ENCODE results near the gene CHST11.

DNA sequence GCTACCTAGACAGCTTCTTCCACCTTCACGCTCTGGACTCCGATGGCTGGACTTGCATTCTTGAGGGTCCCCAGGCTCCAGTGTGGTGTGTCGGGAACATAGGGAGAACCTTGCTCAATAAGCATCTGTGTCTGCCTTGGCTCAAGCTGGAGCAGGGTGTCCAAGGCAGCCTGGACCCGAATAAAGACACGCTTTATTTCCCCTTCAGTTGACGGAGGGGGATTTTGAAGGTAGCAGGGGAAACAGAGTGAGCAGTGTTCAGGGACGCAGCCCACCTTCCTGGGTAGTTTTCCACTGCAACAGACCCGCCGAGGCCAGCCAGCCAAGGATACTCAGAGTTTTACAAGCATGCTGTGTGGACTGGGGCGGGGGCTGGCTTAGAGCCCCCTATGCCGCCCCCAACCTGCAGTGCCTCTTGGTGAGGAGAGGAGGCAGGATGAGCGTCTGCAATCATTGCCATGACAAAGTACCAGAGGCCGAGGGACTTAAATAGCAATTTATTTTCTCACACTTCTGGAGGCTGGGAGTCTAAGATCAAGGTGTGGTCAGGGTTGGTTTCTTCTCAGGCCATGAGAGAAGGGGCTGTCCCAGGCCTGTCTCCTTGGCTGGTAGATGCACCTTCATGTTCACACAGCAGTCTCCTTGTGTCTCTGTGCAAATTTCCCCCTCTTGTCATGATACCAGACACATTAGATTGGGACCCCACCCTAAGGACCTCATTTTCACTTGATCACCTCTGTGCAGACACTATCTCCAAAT, 201.2 kb downstream of the CHST11 start:
- TF ChIP-seq, protein P1, sequence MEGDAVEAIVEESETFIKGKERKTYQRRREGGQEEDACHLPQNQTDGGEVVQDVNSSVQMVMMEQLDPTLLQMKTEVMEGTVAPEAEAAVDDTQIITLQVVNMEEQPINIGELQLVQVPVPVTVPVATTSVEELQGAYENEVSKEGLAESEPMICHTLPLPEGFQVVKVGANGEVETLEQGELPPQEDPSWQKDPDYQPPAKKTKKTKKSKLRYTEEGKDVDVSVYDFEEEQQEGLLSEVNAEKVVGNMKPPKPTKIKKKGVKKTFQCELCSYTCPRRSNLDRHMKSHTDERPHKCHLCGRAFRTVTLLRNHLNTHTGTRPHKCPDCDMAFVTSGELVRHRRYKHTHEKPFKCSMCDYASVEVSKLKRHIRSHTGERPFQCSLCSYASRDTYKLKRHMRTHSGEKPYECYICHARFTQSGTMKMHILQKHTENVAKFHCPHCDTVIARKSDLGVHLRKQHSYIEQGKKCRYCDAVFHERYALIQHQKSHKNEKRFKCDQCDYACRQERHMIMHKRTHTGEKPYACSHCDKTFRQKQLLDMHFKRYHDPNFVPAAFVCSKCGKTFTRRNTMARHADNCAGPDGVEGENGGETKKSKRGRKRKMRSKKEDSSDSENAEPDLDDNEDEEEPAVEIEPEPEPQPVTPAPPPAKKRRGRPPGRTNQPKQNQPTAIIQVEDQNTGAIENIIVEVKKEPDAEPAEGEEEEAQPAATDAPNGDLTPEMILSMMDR (IDR thresholded peaks at IDR 0.05; ENCODE audit: borderline replicate concordance, extremely low read depth, low read length, poor library complexity, severe bottlenecking): no peak
- no peak for TF ChIP-seq EZH2 (IDR thresholded peaks at IDR 0.05; ENCODE audit: borderline replicate concordance, low read depth, low read length, severe bottlenecking)

Data from DND-41 (cell line).